Esophagus squamous epithelium (tissue), 5 donors: ENCODE measurements around the gene UQCR11. TPM values are rescaled to one million over a fixed set of nuclear protein-coding genes. Genes with fewer than 3 reads are reported as not detected.

Experiments used
- DNase-seq: peaks from one replicate; lab custom pipeline; 2025; lab: John Stamatoyannopoulos, UW
- H3K27ac ChIP-seq, 4 donors: fragments of 200-600 bp; sonication (generic); one replicate each; pipeline ENCODE4 v1.5.1; 2016 to 2019; ENCODE audit warnings: mild to moderate bottlenecking in 1 of 4
- H3K27me3 ChIP-seq, 4 donors: fragments of 200-600 bp; sonication (generic); 1 replicate in 3 of 4; 2 replicates in 1 of 4; pipeline versions ENCODE4 v1.5.1 to v1.6.0; 2017 to 2021; ENCODE audit warnings: antibody characterized with exemption in 1 of 4
- H3K36me3 ChIP-seq, 3 donors: fragments of 200-600 bp; sonication (generic); one replicate each; pipeline ENCODE4 v1.5.1; 2016 to 2019
- H3K4me1 ChIP-seq, 3 donors: fragments of 200-600 bp; sonication (generic); one replicate each; pipeline ENCODE4 v1.5.1; 2017 to 2019
- H3K4me3 ChIP-seq, 4 donors: fragments of 200-600 bp; sonication (generic); 1 replicate in 3 of 4; 2 replicates in 1 of 4; pipeline ENCODE4 v1.5.1; 2016 to 2019; ENCODE audit warnings: mild to moderate bottlenecking in 2 of 4, moderate library complexity in 1 of 4
- H3K9me3 ChIP-seq, 3 donors: fragments of 200-600 bp; sonication (generic); one replicate each; pipeline ENCODE4 v1.5.1; 2016 to 2019
- POLR2A ChIP-seq, 4 donors: fragments of 450-650 bp; IDR thresholded peaks; one replicate each; pipeline ENCODE4 v1.6.1; 2017; ENCODE audit warnings: antibody characterized with exemption in 4 of 4, mild to moderate bottlenecking in 4 of 4, moderate library complexity in 3 of 4
- WGBS, 2 donors: methylation state at CpG; one replicate each; pipeline ENCODE4 v1.1.5; 2018; 5-methylcytosine and 5-hydroxymethylcytosine counted together
- intact Hi-C: fragments of 100-400 bp; cut with DNase I; formaldehyde crosslinking; loops from one replicate; pipeline ENCODE4 v1.15.0; 2022
- small RNA-seq, 4 donors: library from RNA; depleted of rRNA; stranded (forward); fragments of <200 nt; gene quantifications; one replicate each; pipeline ENCODE3, GENCODE V24; 2016
- total RNA-seq, 4 donors: library from RNA; depleted of rRNA; stranded (reverse); fragments of >200 nt; gene quantifications; one replicate each; pipeline ENCODE4 v1.1.0, GENCODE V29; 2016
- TF ChIP-seq, protein P1 (sequence below), 6 experiments: fragments of 450-650 bp in 4 of 6; fragments of 200-600 bp in 2 of 6; sonication (generic) in 2 of 6; IDR thresholded peaks; one replicate each; pipeline ENCODE4 v1.5.1; 2016 to 2019; ENCODE audit warnings: antibody characterized with exemption in 6 of 6, mild to moderate bottlenecking in 4 of 6, moderate library complexity in 4 of 6
- donor health status: DM: yes; HTN: yes; CAD: no.

Gene UQCR11
- total RNA-seq, 4 donors from 2014 or later, result 47.1 to 74.4 (median 59.1) TPM

DNA sequence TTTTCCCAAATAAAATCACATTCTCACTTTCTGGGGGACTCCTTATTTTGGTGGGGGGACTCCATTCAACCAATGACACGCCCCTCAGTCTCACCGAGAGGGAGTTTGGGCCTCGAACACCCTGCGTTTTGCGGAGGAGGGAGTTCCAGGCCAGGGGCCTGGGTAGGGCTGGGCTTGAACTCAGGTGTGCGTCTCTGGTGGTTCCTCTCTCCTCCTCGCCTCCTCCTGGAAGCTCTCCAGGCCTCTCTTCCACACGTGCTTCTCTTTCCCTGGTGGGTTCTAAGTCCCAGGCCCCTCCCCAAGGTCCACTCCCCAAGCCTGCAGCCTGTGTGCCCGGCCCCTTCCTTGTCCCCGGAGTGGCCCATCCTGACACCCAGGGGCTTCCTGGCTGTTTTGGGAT is 51.8 kb downstream of the UQCR11 start:
- 76 to 87% methylated on average over 9 of the region's 10 CpGs for WGBS, 2 donors
- H3K36me3 ChIP-seq, result peaks cover 0 to 22% (median 0%) of the 10 kb centered on the region in 3 donors
- no peaks in the 10 kb centered on the region for H3K9me3 ChIP-seq
- intact Hi-C loops, result no loop called here
- TF ChIP-seq, protein P1, sequence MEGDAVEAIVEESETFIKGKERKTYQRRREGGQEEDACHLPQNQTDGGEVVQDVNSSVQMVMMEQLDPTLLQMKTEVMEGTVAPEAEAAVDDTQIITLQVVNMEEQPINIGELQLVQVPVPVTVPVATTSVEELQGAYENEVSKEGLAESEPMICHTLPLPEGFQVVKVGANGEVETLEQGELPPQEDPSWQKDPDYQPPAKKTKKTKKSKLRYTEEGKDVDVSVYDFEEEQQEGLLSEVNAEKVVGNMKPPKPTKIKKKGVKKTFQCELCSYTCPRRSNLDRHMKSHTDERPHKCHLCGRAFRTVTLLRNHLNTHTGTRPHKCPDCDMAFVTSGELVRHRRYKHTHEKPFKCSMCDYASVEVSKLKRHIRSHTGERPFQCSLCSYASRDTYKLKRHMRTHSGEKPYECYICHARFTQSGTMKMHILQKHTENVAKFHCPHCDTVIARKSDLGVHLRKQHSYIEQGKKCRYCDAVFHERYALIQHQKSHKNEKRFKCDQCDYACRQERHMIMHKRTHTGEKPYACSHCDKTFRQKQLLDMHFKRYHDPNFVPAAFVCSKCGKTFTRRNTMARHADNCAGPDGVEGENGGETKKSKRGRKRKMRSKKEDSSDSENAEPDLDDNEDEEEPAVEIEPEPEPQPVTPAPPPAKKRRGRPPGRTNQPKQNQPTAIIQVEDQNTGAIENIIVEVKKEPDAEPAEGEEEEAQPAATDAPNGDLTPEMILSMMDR (IDR thresholded peaks at IDR 0.05), result no peak
- no peak for TF ChIP-seq POLR2A (IDR thresholded peaks at IDR 0.05)
- no peak overlapping the region for H3K27ac ChIP-seq
- H3K4me3 ChIP-seq, result no peak overlapping the region
- no peak for DNase-seq
- no peaks in the 10 kb centered on the region for H3K27me3 ChIP-seq
- H3K4me1 ChIP-seq, result no peaks in the 10 kb centered on the region

DNA sequence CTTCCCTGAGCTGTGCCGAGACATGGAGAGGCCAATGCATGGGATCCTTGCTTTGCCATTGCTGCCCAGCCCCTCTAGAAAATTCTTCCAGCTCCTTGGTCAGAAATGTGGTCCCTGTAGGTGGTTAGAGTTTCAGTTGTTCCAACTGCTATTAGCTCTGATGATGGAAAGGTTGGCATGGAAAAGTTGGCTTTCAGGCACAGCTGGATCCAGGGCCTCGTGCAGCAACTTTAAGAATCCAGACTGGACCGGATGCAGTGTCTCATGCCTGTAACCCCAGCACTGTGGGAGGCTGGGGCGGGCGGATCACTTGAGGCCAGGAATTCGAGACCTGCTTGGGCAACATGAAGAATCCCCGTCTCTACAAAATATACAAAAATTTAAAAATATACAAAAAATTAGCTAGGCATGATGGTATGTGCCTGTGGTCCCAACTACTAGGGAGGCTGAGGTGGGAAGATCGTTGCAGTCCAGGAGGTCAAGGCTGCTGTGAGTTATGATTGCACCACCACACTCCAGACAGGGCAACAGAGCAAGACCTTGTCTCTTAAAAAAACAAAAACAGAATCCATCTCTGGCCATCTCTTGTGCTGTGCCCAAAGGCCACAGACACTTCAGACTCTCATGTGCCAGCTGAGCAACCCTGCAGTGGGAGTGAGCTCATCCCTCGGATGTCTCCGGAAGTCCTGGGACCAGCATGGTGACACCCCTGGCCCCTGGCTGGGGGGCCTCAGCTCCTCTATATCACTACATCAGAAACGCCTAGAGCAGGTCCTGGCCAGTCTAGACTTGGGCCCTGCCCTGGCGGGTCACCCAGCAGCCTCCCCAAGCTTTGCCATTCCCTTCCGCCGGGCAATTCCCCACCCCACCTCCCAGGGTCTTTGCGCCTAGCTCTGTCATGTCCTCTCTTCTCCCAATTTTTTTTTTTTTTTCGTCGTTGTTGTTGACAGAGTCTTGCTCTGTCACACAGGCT is 53.9 kb downstream of the UQCR11 start:
- TF ChIP-seq, protein P1 (IDR thresholded peaks at IDR 0.05), result no peak
- no peak for TF ChIP-seq POLR2A (IDR thresholded peaks at IDR 0.05)
- intact Hi-C loops, result no loop called here
- 75 to 76% methylated on average over 16 of the region's 17 CpGs for WGBS, 2 donors
- H3K36me3 ChIP-seq, result peaks cover 0 to 16% (median 0%) of the 10 kb centered on the region in 3 donors
- H3K4me1 ChIP-seq, result peaks cover 0 to 1% (median 0%) of the 10 kb centered on the region in 3 donors
- peaks cover 0 to 4% (median 0%) of the 10 kb centered on the region in 4 donors for H3K27me3 ChIP-seq
- H3K9me3 ChIP-seq, result no peaks in the 10 kb centered on the region
- no peak for DNase-seq
- H3K4me3 ChIP-seq, result no peak overlapping the region
- H3K27ac ChIP-seq, result no peak overlapping the region

DNA sequence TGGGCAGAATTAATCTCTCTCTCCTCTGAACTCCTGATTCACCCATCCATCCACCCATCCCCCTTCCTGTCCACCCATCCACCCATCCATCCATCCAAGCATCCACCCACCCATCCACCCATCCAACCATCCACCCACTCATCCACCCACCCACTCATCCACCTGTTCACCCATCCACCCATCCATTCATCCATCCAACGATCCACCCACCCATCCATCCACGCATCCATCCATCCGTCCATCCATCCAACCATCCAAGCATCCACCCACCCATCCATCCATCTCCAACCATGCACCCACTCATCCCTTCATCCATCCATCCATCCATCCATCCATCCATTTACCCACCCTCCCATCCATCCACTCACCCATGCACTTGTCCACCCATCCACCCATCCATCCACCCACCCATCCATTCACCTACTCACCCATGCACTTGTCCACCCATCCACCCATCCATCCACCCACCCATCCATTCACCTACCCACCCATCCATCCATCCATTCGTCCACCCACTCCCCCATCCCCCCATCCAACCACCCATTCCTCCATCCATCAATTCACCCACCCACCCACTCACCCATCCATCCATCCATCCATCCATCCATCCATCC is 55.8 kb downstream of the UQCR11 start:
- H3K4me3 ChIP-seq, result no peak overlapping the region
- no peaks in the 10 kb centered on the region for H3K36me3 ChIP-seq
- peaks cover 0 to 6% (median 4%) of the 10 kb centered on the region in 3 donors for H3K4me1 ChIP-seq
- no peak overlapping the region for H3K27ac ChIP-seq
- peaks cover 0 to 16% (median 0%) of the 10 kb centered on the region in 4 donors for H3K27me3 ChIP-seq
- intact Hi-C loops, result loop anchor here (5.0 to 10.0 kb wide), 2 partner anchors 123 to 255 kb away; no protein-coding TSS in a partner anchor
- WGBS, 2 donors, result 75 to 83% methylated on average over 4 of the region's 4 CpGs
- no peaks in the 10 kb centered on the region for H3K9me3 ChIP-seq
- TF ChIP-seq POLR2A (IDR thresholded peaks at IDR 0.05), result no peak
- TF ChIP-seq, protein P1 (IDR thresholded peaks at IDR 0.05), result no peak
- DNase-seq, result no peak

Small RNA genes within 50 kb of the gene (small RNA-seq; reads per million reads assigned to genes)
- gene AC005943.2, result 0 reads per million in 4 donors
- 0 reads per million in 4 donors for gene RN7SL477P
- 0 reads per million in 4 donors for gene RNU6-1223P

Other genes with a start within 250 kb of the UQCR11 start
- 100 to 1,000 TPM; 124 to 191 (median 165) TPM for gene NDUFS7, start 221.6 kb downstream of the UQCR11 start, total RNA-seq
- gene GAMT, start 203.9 kb downstream of the UQCR11 start, total RNA-seq, result 10 to 100 TPM in 3 of 4 donors, 1 to 10 TPM in 1; 2.4 to 40.0 (median 13.1) TPM
- gene DAZAP1, start 197.9 kb downstream of the UQCR11 start, total RNA-seq, result 10 to 100 TPM; 60.2 to 76.0 (median 69.0) TPM
- gene RPS15, start 167.1 kb downstream of the UQCR11 start, total RNA-seq, result 1,000 to 10,000 TPM; 2,502 to 3,774 (median 3,129) TPM
- gene APC2, start 155.3 kb downstream of the UQCR11 start, total RNA-seq, result under 1 TPM in 1 of 4 donors, not detected in 3; under 0.01 TPM
- gene C19orf25, start 126.2 kb downstream of the UQCR11 start, total RNA-seq, result 10 to 100 TPM; 17.8 to 24.5 (median 23.0) TPM
- gene PCSK4, start 115.1 kb downstream of the UQCR11 start, total RNA-seq, result 1 to 10 TPM in 2 of 4 donors, under 1 TPM in 2; 0.35 to 5.5 (median 1.1) TPM
- gene REEP6, start 114.3 kb downstream of the UQCR11 start, total RNA-seq, result 10 to 100 TPM in 2 of 4 donors, 1 to 10 TPM in 2; 5.7 to 13.8 (median 9.4) TPM
- 10 to 100 TPM; 13.5 to 20.8 (median 18.8) TPM for gene ADAMTSL5, start 92.4 kb downstream of the UQCR11 start, total RNA-seq
- gene PLK5, start 81.4 kb downstream of the UQCR11 start, total RNA-seq, result under 1 TPM in 2 of 4 donors, not detected in 2; 0.19 to 0.66 TPM
- gene MEX3D, start 37.1 kb downstream of the UQCR11 start, total RNA-seq, result 10 to 100 TPM; 21.4 to 26.6 (median 23.0) TPM
- gene MBD3, start 12.6 kb downstream of the UQCR11 start, total RNA-seq, result 10 to 100 TPM; 74.8 to 87.9 (median 84.3) TPM
- 10 to 100 TPM; 29.9 to 66.0 (median 47.9) TPM for gene TCF3, start 47.2 kb upstream of the UQCR11 start, total RNA-seq
- gene ONECUT3, start 148.0 kb upstream of the UQCR11 start, total RNA-seq, result not detected
- gene ATP8B3, start 206.8 kb upstream of the UQCR11 start, total RNA-seq, result 1 to 10 TPM in 2 of 4 donors, under 1 TPM in 2; 0.57 to 3.0 (median 1.4) TPM
- 10 to 100 TPM in 3 of 4 donors, 1 to 10 TPM in 1; 7.5 to 16.4 (median 15.4) TPM for gene REXO1, start 243.0 kb upstream of the UQCR11 start, total RNA-seq